Heart right ventricle (tissue), 16 donors: ENCODE data around the gene EFCAB3. TPM values are rescaled to one million over a fixed set of nuclear protein-coding genes. Genes with fewer than 3 reads are reported as not detected.

Experiments
- ATAC-seq, 8 donors: fragments of 200-7000 bp; cut with Tn5 transposase; one replicate each; pipeline ENCODE4 v1.9.1; 2020; ENCODE audit warnings: mild to moderate bottlenecking in 8 of 8, moderate library complexity in 8 of 8, moderate number of reproducible peaks in 1 of 8
- DNase-seq, 2 donors: peaks; one replicate each; pipeline ENCODE4 v3.0.0-alpha.2; 2020
- H3K27ac ChIP-seq, 10 donors: fragments of 200-600 bp; sonication (generic) in 2 of 10; one replicate each; pipeline versions ENCODE4 v1.5.0 to v1.8.0; 2020 to 2022; ENCODE audit warnings: mild to moderate bottlenecking in 3 of 10
- H3K27me3 ChIP-seq, 7 donors: fragments of 200-600 bp; one replicate each; pipeline ENCODE4 v1.8.0; 2021 to 2022; ENCODE audit warnings: mild to moderate bottlenecking in 2 of 7
- H3K36me3 ChIP-seq, 9 donors: fragments of 200-600 bp; sonication (generic) in 1 of 9; one replicate each; pipeline versions ENCODE4 v1.5.0 to v1.8.0; 2020 to 2022; ENCODE audit warnings: mild to moderate bottlenecking in 2 of 9
- H3K4me1 ChIP-seq, 9 donors: fragments of 200-600 bp; sonication (generic) in 1 of 9; one replicate each; pipeline versions ENCODE4 v1.5.0 to v1.8.0; 2020 to 2022; ENCODE audit warnings: mild to moderate bottlenecking in 4 of 9
- H3K4me3 ChIP-seq, 10 donors: fragments of 200-600 bp; sonication (generic) in 2 of 10; one replicate each; pipeline versions ENCODE4 v1.5.0 to v1.8.0; 2020 to 2022; ENCODE audit warnings: mild to moderate bottlenecking in 7 of 10, moderate library complexity in 2 of 10
- H3K9me3 ChIP-seq, 11 donors: fragments of 200-600 bp in 10 of 11; sonication (generic) in 2 of 11; one replicate each; pipeline versions ENCODE4 v1.5.0 to v1.8.0; 2013 to 2022; ENCODE audit warnings: mild to moderate bottlenecking in 2 of 11, control low read depth in 1 of 11, moderate library complexity in 1 of 11
- CTCF ChIP-seq, 9 donors: fragments of 200-600 bp; sonication (generic) in 2 of 9; IDR thresholded peaks; one replicate each; pipeline versions ENCODE4 v1.5.0 to v1.8.0; 2021 to 2022; ENCODE audit warnings: antibody characterized with exemption in 9 of 9, mild to moderate bottlenecking in 5 of 9, moderate library complexity in 1 of 9
- WGBS, 2 donors: extraction: QIAGEN DNeasy Blood & Tissue Kit; methylation state at CpG; one replicate each; pipeline ENCODE4 v1.1.7; 2013; ENCODE audit warnings: inconsistent platforms in 1 of 2; 5-methylcytosine and 5-hydroxymethylcytosine counted together
- intact Hi-C, 10 donors: fragments of 100-400 bp; cut with DNase I; formaldehyde crosslinking; loops; one replicate each; pipeline versions ENCODE4 v1.11.1 to v1.14.2; 2022
- polyA plus RNA-seq, 2 donors: library from polyadenylated mRNA; stranded (reverse); fragments of 200-250 nt; gene quantifications; one replicate each; pipeline ENCODE4 v1.2.3, GENCODE V29; 2013
- total RNA-seq, 10 donors: library from RNA; stranded (reverse); fragmentation: NEBNext Ultra II Directional in 3 of 10; extraction: Animal tissue kit (Norgen Biotek cat#: 25700) in 3 of 10; gene quantifications; one replicate each; pipeline versions ENCODE4 v1.2.1 to v1.2.4, GENCODE V29; 2021 to 2023
- donor health status: Arrhythmogenic right ventricular cardiomyopathy.
- donor health status: ischemic (EF 13 %, LVEDD 7.1; RV severe dilation, severe dysfunction).
- donor health status: healthy with polysubstance abuse.
- donor health status: DM: no; HTN: yes; CAD: no.
- donor health status: DM: no; HTN: no; CAD: no.
- donor health status: ischemic (EF 25% LVEDD 6.9; RV normal size, moderate dysfunction).
- donor health status: ischemic (EF 25% LVEDD 5.7; RV mildly dilated, moderate dysfunction).
- donor health status: healthy.
- donor health status: DM: yes; HTN: yes; CAD: no.
- donor health status: Ischemic cardiomyopathy.
- donor health status: ischemic (EF 35%, LVEDD 5.7; RV mildly dilated, moderate dysfunction).
- donor health status: nonischemic (EF 11% LVEDD 7.7; RV severe dilation, severe dysfunction).
- donor health status: DM: yes; HTN: yes; CAD: no.
- donor health status: PGD.
- donor health status: ischemic (EF 29% LVEDD 5.4; RV normal size, mild dysfunction).
- donor health status: nonischemic (EF 23%, LVEDD 6.1; RV moderate dilation, normal function).

Gene EFCAB3
- total and polyA plus RNA-seq, 12 donors: not detected

DNA sequence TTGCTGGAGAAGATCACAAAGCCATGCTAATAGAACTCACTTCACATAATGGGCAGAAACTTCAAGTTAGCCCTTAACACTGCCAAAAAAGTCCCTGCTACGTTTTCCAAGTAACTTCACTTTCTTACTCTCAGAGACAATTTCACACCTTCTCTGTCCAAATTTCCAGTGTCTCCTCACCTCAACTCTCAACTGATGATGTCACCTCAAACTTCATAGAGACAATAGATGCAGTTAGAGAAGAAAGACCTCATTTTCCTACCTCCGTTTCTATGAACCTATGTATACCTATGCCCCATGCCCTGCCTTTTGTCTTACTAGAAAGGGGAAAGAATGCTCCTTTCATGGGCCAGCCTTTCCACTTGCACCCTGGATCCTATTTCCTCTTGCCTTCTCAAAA is 14.2 kb upstream of the EFCAB3 start:
- ATAC-seq (no peak), DNase-seq (no peak)
- Histone ChIP-seq H3K36me3 (no peaks in the 10 kb centered on the region), H3K4me3 (no peak overlapping the region), H3K27me3 (no peaks in the 10 kb centered on the region), H3K4me1 (no peaks in the 10 kb centered on the region), H3K27ac (no peak overlapping the region), H3K9me3 (peaks cover 0 to 3% (median 0%) of the 10 kb centered on the region in 11 donors)
- WGBS, 2 donors: 69 to 76% methylated on average over 2 of the region's 2 CpGs
- intact Hi-C loops: no loop called here
- TF ChIP-seq CTCF (IDR thresholded peaks at IDR 0.05): no peak

- no peak overlapping the region for H3K27ac ChIP-seq
- ATAC-seq (no peak), DNase-seq (no peak)
- intact Hi-C loops: no loop called here
- H3K9me3 ChIP-seq: no peaks in the 10 kb centered on the region
- H3K27me3 ChIP-seq: peaks cover 0 to 34% (median 10%) of the 10 kb centered on the region in 7 donors
- H3K4me3 ChIP-seq: no peak overlapping the region
- no peaks in the 10 kb centered on the region for H3K36me3 ChIP-seq
- no peak for TF ChIP-seq CTCF (IDR thresholded peaks at IDR 0.05)
- H3K4me1 ChIP-seq: no peaks in the 10 kb centered on the region
- WGBS, 2 donors: 82 to 84% methylated on average over 18 of the region's 18 CpGs
Observed at GRCh38 chr17:62381561-62381960, 1.2 kb downstream of the EFCAB3 start.

DNA sequence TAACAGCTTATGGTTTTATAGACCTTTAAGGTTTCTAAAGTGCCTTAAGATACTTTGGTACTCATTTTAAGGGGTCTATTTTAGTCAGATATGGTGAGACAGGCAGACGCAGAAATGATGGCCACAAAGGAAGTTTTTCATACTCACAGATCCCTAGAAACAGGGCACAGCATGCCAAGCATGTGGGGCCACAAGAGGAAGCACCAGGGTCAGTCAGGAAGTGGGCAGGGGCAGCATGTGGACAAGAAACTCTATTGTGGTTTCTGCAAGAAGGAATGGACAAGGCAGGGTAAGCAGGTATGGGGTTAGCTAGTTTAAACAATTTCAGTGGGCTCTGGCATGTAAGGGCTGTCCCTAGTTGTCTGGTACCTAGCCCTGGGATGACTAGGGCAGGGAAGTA is 8.5 kb downstream of the EFCAB3 start:
- DNase-seq (no peak), ATAC-seq (no peak)
- no peak overlapping the region for H3K4me3 ChIP-seq
- TF ChIP-seq CTCF (IDR thresholded peaks at IDR 0.05): no peak
- no peaks in the 10 kb centered on the region for H3K9me3 ChIP-seq
- no peaks in the 10 kb centered on the region for H3K4me1 ChIP-seq
- H3K27ac ChIP-seq: no peak overlapping the region
- H3K36me3 ChIP-seq: no peaks in the 10 kb centered on the region
- intact Hi-C loops: no loop called here
- peaks cover 0 to 57% (median 12%) of the 10 kb centered on the region in 7 donors for H3K27me3 ChIP-seq
- WGBS, 2 donors: 52 to 53% methylated on average over 1 of the region's 1 CpG

DNA sequence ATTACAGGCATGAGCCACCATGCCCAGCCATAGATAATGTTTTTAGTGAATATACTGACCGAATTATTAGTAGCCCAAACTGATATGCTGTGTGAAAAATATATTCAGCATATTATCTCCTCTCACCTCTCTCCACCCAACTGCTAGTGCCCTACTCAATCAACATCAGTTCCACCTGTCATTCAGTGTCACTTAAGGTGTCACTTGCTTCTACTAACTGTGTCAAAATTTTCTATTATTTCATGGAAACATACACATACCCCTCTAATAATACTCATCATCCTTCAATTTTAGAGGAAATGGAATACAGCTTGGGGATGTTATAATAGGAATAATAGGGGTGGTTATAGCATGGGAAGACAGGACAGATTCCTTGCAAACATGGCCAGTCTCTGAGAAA is 12.6 kb downstream of the EFCAB3 start:
- intact Hi-C loops: no loop called here
- no peak for TF ChIP-seq CTCF (IDR thresholded peaks at IDR 0.05)
- DNase-seq (no peak), ATAC-seq (no peak)
- H3K27ac ChIP-seq: no peak overlapping the region
- peaks cover 0 to 63% (median 18%) of the 10 kb centered on the region in 7 donors for H3K27me3 ChIP-seq
- WGBS, 2 donors: 74 to 78% methylated on average over 1 of the region's 1 CpG
- H3K4me1 ChIP-seq: no peaks in the 10 kb centered on the region
- H3K4me3 ChIP-seq: no peak overlapping the region
- H3K9me3 ChIP-seq: no peaks in the 10 kb centered on the region
- H3K36me3 ChIP-seq: no peaks in the 10 kb centered on the region
